Tibial artery (tissue), 4 donors: ENCODE measurements around the gene TTC23L.

ENCODE experiments used
- DNase-seq, 2 donors: peaks; one replicate each; pipeline ENCODE4 v3.0.0-alpha.2; 2019
- H3K27ac ChIP-seq, 2 donors: fragments of 200-600 bp; sonication (generic) in 1 of 2; 1 replicate in 1 of 2; 2 replicates in 1 of 2; pipeline ENCODE4 v1.5.1; 2018 to 2019; ENCODE audit warnings: mild to moderate bottlenecking in 1 of 2
- H3K27me3 ChIP-seq, 2 donors: fragments of 200-600 bp; sonication (generic) in 1 of 2; one replicate each; pipeline versions ENCODE4 v1.5.1 to v1.6.0; 2016 to 2019
- H3K36me3 ChIP-seq, 3 donors: fragments of 200-600 bp; sonication (generic) in 2 of 3; one replicate each; pipeline ENCODE4 v1.5.1; 2016 to 2019; ENCODE audit warnings: mild to moderate bottlenecking in 2 of 3
- H3K4me1 ChIP-seq, 4 donors: fragments of 200-600 bp; sonication (generic) in 2 of 4; 1 replicate in 3 of 4; 2 replicates in 1 of 4; pipeline ENCODE4 v1.5.1; 2016 to 2019
- H3K4me3 ChIP-seq, 2 donors: fragments of 200-600 bp; sonication (generic) in 1 of 2; 1 replicate in 1 of 2; 2 replicates in 1 of 2; pipeline ENCODE4 v1.5.1; 2018 to 2019; ENCODE audit warnings: mild to moderate bottlenecking in 2 of 2
- H3K9me3 ChIP-seq, 3 donors: fragments of 200-600 bp; sonication (generic) in 1 of 3; one replicate each; pipeline ENCODE4 v1.5.1; 2016 to 2019
- intact Hi-C: fragments of 100-400 bp; cut with DNase I; formaldehyde crosslinking; loops from one replicate; pipeline ENCODE4 v1.15.0; 2023; ENCODE audit warnings: low total_unique reads
- TF ChIP-seq, protein P1 (sequence below), 2 experiments: fragments of 200-600 bp in 1 of 2; fragments of 450-650 bp in 1 of 2; IDR thresholded peaks; one replicate each; pipeline ENCODE4 v1.5.1; 2017 to 2019; ENCODE audit warnings: antibody characterized with exemption in 2 of 2, mild to moderate bottlenecking in 1 of 2, moderate library complexity in 1 of 2

The TTC23L gene

GRCh38 chr5:34889394-34889793 lies 50.4 kb downstream of the TTC23L start:
- no peak overlapping the region for H3K4me3 ChIP-seq
- no peaks in the 10 kb centered on the region for H3K36me3 ChIP-seq
- DNase-seq = no peak
- intact Hi-C loops = no loop called here
- H3K9me3 ChIP-seq = no peaks in the 10 kb centered on the region
- TF ChIP-seq, protein P1, sequence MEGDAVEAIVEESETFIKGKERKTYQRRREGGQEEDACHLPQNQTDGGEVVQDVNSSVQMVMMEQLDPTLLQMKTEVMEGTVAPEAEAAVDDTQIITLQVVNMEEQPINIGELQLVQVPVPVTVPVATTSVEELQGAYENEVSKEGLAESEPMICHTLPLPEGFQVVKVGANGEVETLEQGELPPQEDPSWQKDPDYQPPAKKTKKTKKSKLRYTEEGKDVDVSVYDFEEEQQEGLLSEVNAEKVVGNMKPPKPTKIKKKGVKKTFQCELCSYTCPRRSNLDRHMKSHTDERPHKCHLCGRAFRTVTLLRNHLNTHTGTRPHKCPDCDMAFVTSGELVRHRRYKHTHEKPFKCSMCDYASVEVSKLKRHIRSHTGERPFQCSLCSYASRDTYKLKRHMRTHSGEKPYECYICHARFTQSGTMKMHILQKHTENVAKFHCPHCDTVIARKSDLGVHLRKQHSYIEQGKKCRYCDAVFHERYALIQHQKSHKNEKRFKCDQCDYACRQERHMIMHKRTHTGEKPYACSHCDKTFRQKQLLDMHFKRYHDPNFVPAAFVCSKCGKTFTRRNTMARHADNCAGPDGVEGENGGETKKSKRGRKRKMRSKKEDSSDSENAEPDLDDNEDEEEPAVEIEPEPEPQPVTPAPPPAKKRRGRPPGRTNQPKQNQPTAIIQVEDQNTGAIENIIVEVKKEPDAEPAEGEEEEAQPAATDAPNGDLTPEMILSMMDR (IDR thresholded peaks at IDR 0.05) = no peak
- H3K27me3 ChIP-seq = no peaks in the 10 kb centered on the region
- no peaks in the 10 kb centered on the region for H3K4me1 ChIP-seq
- no peak overlapping the region for H3K27ac ChIP-seq

- TF ChIP-seq, protein P1 (IDR thresholded peaks at IDR 0.05) = no peak
- Histone ChIP-seq H3K27me3 (no peaks in the 10 kb centered on the region), H3K27ac (no peak overlapping the region), H3K36me3 (no peaks in the 10 kb centered on the region), H3K9me3 (no peaks in the 10 kb centered on the region), H3K4me1 (no peaks in the 10 kb centered on the region), H3K4me3 (no peak overlapping the region)
- intact Hi-C loops = no loop called here
- no peak for DNase-seq
Observed at GRCh38 chr5:34891981-34892380, 53.0 kb downstream of the TTC23L start.

- TF ChIP-seq, protein P1 (IDR thresholded peaks at IDR 0.05) = no peak
- H3K27me3 ChIP-seq = no peaks in the 10 kb centered on the region
- no peaks in the 10 kb centered on the region for H3K9me3 ChIP-seq
- no peaks in the 10 kb centered on the region for H3K36me3 ChIP-seq
- no peaks in the 10 kb centered on the region for H3K4me1 ChIP-seq
- no peak overlapping the region for H3K27ac ChIP-seq
- DNase-seq = no peak
- intact Hi-C loops = no loop called here
- H3K4me3 ChIP-seq = no peak overlapping the region
Observed at GRCh38 chr5:34892414-34892813, 53.5 kb downstream of the TTC23L start.

DNA sequence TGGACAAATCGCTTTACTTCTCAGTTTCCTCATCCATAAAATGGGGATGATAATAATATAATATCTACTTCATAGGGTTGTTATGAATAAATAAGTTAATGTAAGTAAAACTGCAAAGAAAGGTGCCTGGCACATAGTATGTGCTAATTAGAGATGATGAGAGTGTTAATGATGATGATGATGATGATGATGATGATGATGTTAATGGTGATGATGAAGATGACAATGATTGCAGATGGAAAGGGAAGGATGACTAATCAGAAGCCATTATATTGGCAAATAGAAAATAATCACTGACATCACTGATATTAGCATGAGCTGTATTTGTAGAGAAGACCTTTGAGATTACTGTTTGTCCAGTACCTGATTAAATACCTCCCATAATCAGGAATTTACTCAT lies 55.8 kb downstream of the TTC23L start:
- H3K4me3 ChIP-seq = no peak overlapping the region
- no peaks in the 10 kb centered on the region for H3K9me3 ChIP-seq
- intact Hi-C loops = loop anchor here (5.0 kb wide), 2 partner anchors 242 to 412 kb away; no protein-coding TSS in a partner anchor
- TF ChIP-seq, protein P1 (IDR thresholded peaks at IDR 0.05) = no peak
- no peaks in the 10 kb centered on the region for H3K4me1 ChIP-seq
- no peaks in the 10 kb centered on the region for H3K36me3 ChIP-seq
- no peak for DNase-seq
- no peak overlapping the region for H3K27ac ChIP-seq
- H3K27me3 ChIP-seq = no peaks in the 10 kb centered on the region

- TF ChIP-seq, protein P1 (IDR thresholded peaks at IDR 0.05) = no peak
- DNase-seq = no peak
- Histone ChIP-seq H3K36me3 (no peaks in the 10 kb centered on the region), H3K4me3 (no peak overlapping the region), H3K4me1 (no peaks in the 10 kb centered on the region), H3K9me3 (no peaks in the 10 kb centered on the region), H3K27me3 (no peaks in the 10 kb centered on the region), H3K27ac (no peak overlapping the region)
- intact Hi-C loops = loop anchor here (5.0 kb wide), 2 partner anchors 244 to 414 kb away; no protein-coding TSS in a partner anchor
Observed at GRCh38 chr5:34895641-34896419, 56.9 kb downstream of the TTC23L start.
